Neural cell (in vitro differentiated cells): ENCODE results near the gene IGF2R.

ENCODE experiments used
- EP300 ChIP-seq: fragments of 450-650 bp; conservative IDR thresholded peaks from 2 replicates; pipeline ENCODE4 v1.6.1; 2014; ENCODE audit warnings: antibody characterized with exemption, mild to moderate bottlenecking, moderate library complexity; ENCODE audit not compliant: poor library complexity, severe bottlenecking
- EZH2 ChIP-seq: fragments of 200-600, 300-800 bp; shearing (Covaris generic), sonication (generic); IDR thresholded peaks from 2 replicates; pipeline ENCODE4 v1.6.1; 2014; ENCODE audit warnings: antibody characterized with exemption, low read length, borderline replicate concordance, mild to moderate bottlenecking; ENCODE audit not compliant: insufficient read depth, poor library complexity, severe bottlenecking
- POLR2AphosphoS5 ChIP-seq: IDR thresholded peaks from 2 replicates; pipeline ENCODE4 v1.6.1; 2012
- TAF1 ChIP-seq: IDR thresholded peaks from 2 replicates; pipeline ENCODE4 v1.6.1; 2012; ENCODE audit warnings: low read depth
- TF ChIP-seq, protein P1 (sequence below): fragments of 450-650 bp; IDR thresholded peaks from 2 replicates; pipeline ENCODE4 v1.5.1; 2014; ENCODE audit warnings: antibody characterized with exemption, mild to moderate bottlenecking, moderate library complexity; ENCODE audit not compliant: poor library complexity, severe bottlenecking

DNA sequence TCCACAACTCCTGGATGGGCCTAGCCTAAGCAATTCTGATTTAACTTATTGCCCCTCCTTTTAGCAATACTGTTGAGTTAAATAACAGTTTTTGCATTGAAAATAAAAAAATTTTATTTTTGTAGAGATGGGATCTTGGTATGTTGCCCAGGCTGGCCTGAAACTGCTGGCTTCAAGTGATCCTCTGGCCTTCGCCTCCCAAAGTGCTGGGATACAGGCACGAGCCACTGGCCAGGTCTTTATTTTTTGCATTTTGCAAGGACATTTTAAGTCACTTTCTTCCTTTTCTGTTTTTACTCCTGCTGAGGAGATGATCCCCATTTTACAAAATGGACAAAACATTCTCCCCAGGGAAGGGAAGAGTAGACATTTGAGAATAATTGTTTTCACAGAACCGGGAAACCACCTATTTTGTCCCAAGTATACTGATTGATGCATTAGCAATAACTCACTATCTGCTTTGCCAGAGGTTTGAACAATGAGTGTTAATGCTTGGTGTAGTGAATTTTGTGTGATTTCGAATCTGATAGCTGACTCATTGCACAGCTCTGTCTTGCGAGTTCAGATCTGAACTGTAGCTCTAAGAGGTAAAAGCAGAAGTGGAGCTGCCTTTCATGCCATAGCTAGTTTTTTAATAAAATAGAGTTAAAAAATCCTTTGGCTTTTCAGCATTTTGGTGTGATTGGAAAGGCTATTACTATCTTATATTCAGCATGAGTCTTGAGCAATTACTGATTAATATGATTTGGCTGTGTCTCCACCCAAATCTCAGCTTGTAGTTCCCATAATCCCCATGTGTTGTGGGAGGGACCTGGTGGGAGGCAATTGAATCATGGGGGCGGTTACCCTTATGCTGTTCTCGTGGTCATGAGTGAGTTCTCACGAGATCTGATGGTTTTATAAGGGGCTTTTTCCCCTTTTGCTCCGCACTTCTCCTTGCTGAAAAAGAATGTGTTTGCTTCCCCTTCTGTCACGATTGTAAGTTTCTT is 20.9 kb downstream of the IGF2R start:
- TF ChIP-seq, protein P1, sequence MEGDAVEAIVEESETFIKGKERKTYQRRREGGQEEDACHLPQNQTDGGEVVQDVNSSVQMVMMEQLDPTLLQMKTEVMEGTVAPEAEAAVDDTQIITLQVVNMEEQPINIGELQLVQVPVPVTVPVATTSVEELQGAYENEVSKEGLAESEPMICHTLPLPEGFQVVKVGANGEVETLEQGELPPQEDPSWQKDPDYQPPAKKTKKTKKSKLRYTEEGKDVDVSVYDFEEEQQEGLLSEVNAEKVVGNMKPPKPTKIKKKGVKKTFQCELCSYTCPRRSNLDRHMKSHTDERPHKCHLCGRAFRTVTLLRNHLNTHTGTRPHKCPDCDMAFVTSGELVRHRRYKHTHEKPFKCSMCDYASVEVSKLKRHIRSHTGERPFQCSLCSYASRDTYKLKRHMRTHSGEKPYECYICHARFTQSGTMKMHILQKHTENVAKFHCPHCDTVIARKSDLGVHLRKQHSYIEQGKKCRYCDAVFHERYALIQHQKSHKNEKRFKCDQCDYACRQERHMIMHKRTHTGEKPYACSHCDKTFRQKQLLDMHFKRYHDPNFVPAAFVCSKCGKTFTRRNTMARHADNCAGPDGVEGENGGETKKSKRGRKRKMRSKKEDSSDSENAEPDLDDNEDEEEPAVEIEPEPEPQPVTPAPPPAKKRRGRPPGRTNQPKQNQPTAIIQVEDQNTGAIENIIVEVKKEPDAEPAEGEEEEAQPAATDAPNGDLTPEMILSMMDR: no peak
- no peak for TF ChIP-seq EP300
- TF ChIP-seq POLR2AphosphoS5: no peak
- TF ChIP-seq TAF1: no peak
- no peak for TF ChIP-seq EZH2
